Smooth muscle cell (in vitro differentiated cells): ENCODE data around the gene PLEKHF1. TPM values are rescaled to one million over a fixed set of nuclear protein-coding genes. Genes with fewer than 3 reads are reported as not detected.

ENCODE experiments used
- DNase-seq: peaks from one replicate; lab custom pipeline; 2025; ENCODE audit not compliant: unreplicated experiment; lab: John Stamatoyannopoulos, UW
- H2AFZ ChIP-seq: fragments of 200-600 bp; sonication (generic); 2 replicates; pipeline ENCODE4 v1.6.0; 2016; ENCODE audit warnings: antibody characterized with exemption, low read depth, mild to moderate bottlenecking
- H3F3A ChIP-seq: fragments of 200-600 bp; sonication (generic); 2 replicates; pipeline ENCODE4 v1.6.0; 2017; ENCODE audit warnings: antibody characterized with exemption, low read depth
- H3K27ac ChIP-seq: fragments of 200-600 bp; sonication (generic); 2 replicates; pipeline ENCODE4 v1.5.1; 2016; ENCODE audit warnings: low read depth, mild to moderate bottlenecking
- H3K27me3 ChIP-seq: fragments of 200-600 bp; sonication (generic); 2 replicates; pipeline ENCODE4 v1.6.1; 2016; ENCODE audit warnings: low read depth, mild to moderate bottlenecking
- H3K36me3 ChIP-seq: fragments of 200-600 bp; sonication (generic); 2 replicates; pipeline ENCODE4 v1.5.1; 2016; ENCODE audit warnings: low read depth
- H3K4me1 ChIP-seq: fragments of 200-600 bp; sonication (generic); 2 replicates; pipeline ENCODE4 v1.5.1; 2016; ENCODE audit warnings: low read depth
- H3K4me2 ChIP-seq: fragments of 200-600 bp; sonication (generic); 2 replicates; pipeline ENCODE4 v1.6.0; 2016; ENCODE audit warnings: mild to moderate bottlenecking
- H3K4me3 ChIP-seq: fragments of 200-600 bp; sonication (generic); 2 replicates; pipeline ENCODE4 v1.5.1; 2016; ENCODE audit warnings: mild to moderate bottlenecking
- H3K79me2 ChIP-seq: fragments of 200-600 bp; sonication (generic); 2 replicates; pipeline ENCODE4 v1.6.0; 2016; ENCODE audit warnings: low read depth, mild to moderate bottlenecking
- H3K9ac ChIP-seq: fragments of 200-600 bp; sonication (generic); 2 replicates; pipeline ENCODE4 v1.6.0; 2016; ENCODE audit warnings: low read depth
- H3K9me3 ChIP-seq: fragments of 200-600 bp; sonication (generic); replicated peaks from 2 replicates; pipeline ENCODE4 v1.5.1; 2016; ENCODE audit warnings: low read depth
- H4K20me1 ChIP-seq: fragments of 200-600 bp; sonication (generic); 2 replicates; pipeline ENCODE4 v1.6.0; 2016; ENCODE audit warnings: low read depth
- CTCF ChIP-seq: fragments of 200-600 bp; sonication (generic); IDR thresholded peaks from 2 replicates; pipeline ENCODE4 v1.5.1; 2017; ENCODE audit warnings: borderline replicate concordance, mild to moderate bottlenecking, antibody characterized with exemption; ENCODE audit not compliant: insufficient read depth, poor library complexity, severe bottlenecking
- WGBS: methylation state at CpG from one replicate; pipeline ENCODE4 v1.1.7; 2016; ENCODE audit warnings: low lambda C conversion rate; 5-methylcytosine and 5-hydroxymethylcytosine counted together
- polyA plus RNA-seq: library from polyadenylated mRNA; unstranded; fragments of >200 nt; fragmentation: Nextera tagmentation; extraction: Ambion mirVana; gene quantifications from 2 replicates; pipeline ENCODE4 v1.2.1, GENCODE V29; 2016
- total RNA-seq: library from RNA; depleted of rRNA; stranded (reverse); fragments of >200 nt; gene quantifications from 2 replicates; pipeline ENCODE4 v1.2.3, GENCODE V29; 2014

Gene PLEKHF1
- total RNA-seq (2.2 and 2.3 TPM in 2 replicates), polyA plus RNA-seq (4.0 and 6.9 TPM in 2 replicates)

GRCh38 chr19:29665215-29665825 is at the start of gene PLEKHF1:
TSS of gene PLEKHF1 (plus strand) at chr19:29665461. CDS start at chr19:29673840, 8,379 bp downstream.
- Histone ChIP-seq H3K9me3 (no peaks in the 10 kb centered on the region), H4K20me1 (peaks cover 20% of the 10 kb centered on the region), H3K79me2 (peaks cover 3% of the 10 kb centered on the region), H3K9ac (peak within 1 kb of the TSS; percentile 73), H3K36me3 (no peaks in the 10 kb centered on the region), H3K4me1 (peaks cover 48% of the 10 kb centered on the region), H3K27ac (peak within 1 kb of the TSS; percentile 97), H3K4me2 (peak within 1 kb of the TSS; percentile 88), H2AFZ (peak within 1 kb of the TSS; percentile 82), H3K27me3 (no peaks in the 10 kb centered on the region), H3K4me3 (peak within 1 kb of the TSS; percentile 69), H3F3A (peaks cover 35% of the 10 kb centered on the region)
- peak; percentile 60 for DNase-seq
- TF ChIP-seq CTCF: no peak
- WGBS: 0% methylated on average over 13 of the region's 75 CpGs

- H3K36me3 ChIP-seq: peaks cover 6% of the 10 kb centered on the region
- WGBS: 93% methylated on average over 10 of the region's 10 CpGs
- no peak overlapping the region for H2AFZ ChIP-seq
Measured at GRCh38 chr19:29615891-29616425, 49.3 kb upstream of the PLEKHF1 start.

GRCh38 chr19:29616541-29616940 is 48.7 kb upstream of the PLEKHF1 start:
- Histone ChIP-seq H3F3A (no peaks in the 10 kb centered on the region), H3K9ac (no peak overlapping the region), H2AFZ (no peak overlapping the region), H3K27ac (no peak overlapping the region), H3K9me3 (no peaks in the 10 kb centered on the region), H3K27me3 (no peaks in the 10 kb centered on the region), H3K36me3 (peaks cover 6% of the 10 kb centered on the region), H3K4me3 (no peak overlapping the region), H3K4me1 (no peaks in the 10 kb centered on the region), H3K79me2 (no peaks in the 10 kb centered on the region), H4K20me1 (no peaks in the 10 kb centered on the region), H3K4me2 (no peak overlapping the region)
- TF ChIP-seq CTCF: no peak
- 98% methylated on average over 16 of the region's 16 CpGs for WGBS
- no peak for DNase-seq

More at GRCh38 chr19:29615891-29616425, 49.3 kb upstream of the PLEKHF1 start:
- Histone ChIP-seq H3K27me3 (no peaks in the 10 kb centered on the region), H3K4me2 (no peak overlapping the region), H3K79me2 (no peaks in the 10 kb centered on the region), H3F3A (no peaks in the 10 kb centered on the region), H3K9me3 (no peaks in the 10 kb centered on the region), H3K4me1 (no peaks in the 10 kb centered on the region), H4K20me1 (no peaks in the 10 kb centered on the region), H3K9ac (no peak overlapping the region), H3K4me3 (no peak overlapping the region), H3K27ac (no peak overlapping the region)
- no peak for TF ChIP-seq CTCF
- DNase-seq: no peak
